Vagina (tissue), 2 donors: ENCODE results near the gene UBR4. TPM values are rescaled to one million over a fixed set of nuclear protein-coding genes. Genes with fewer than 3 reads are reported as not detected.

Experiments used
- DNase-seq, 2 donors: peaks; one replicate each; pipeline ENCODE4 v3.0.0-alpha.2; 2017; ENCODE audit errors: extremely low spot score in 2 of 2
- H3K27ac ChIP-seq: fragments of 200-600 bp; sonication (generic); one replicate; pipeline ENCODE4 v1.5.1; 2019
- H3K27me3 ChIP-seq: fragments of 200-600 bp; sonication (generic); one replicate; pipeline ENCODE4 v1.5.1; 2019
- H3K36me3 ChIP-seq, 2 donors: fragments of 200-600 bp; sonication (generic); one replicate each; pipeline ENCODE4 v1.5.1; 2017 to 2019
- H3K4me1 ChIP-seq: fragments of 200-600 bp; sonication (generic); one replicate; pipeline ENCODE4 v1.5.1; 2019
- H3K4me3 ChIP-seq, 2 donors: fragments of 200-600 bp; sonication (generic); 1 replicate in 1 of 2; 2 replicates in 1 of 2; pipeline ENCODE4 v1.5.1; 2016 to 2019
- H3K9me3 ChIP-seq: fragments of 200-600 bp; sonication (generic); one replicate; pipeline ENCODE4 v1.5.1; 2019
- CTCF ChIP-seq, 3 experiments: fragments of 450-650 bp in 2 of 3; fragments of 200-600 bp in 1 of 3; sonication (generic) in 1 of 3; IDR thresholded peaks; one replicate each; pipeline ENCODE4 v1.5.1; 2017 to 2019; ENCODE audit warnings: antibody characterized with exemption in 3 of 3, mild to moderate bottlenecking in 2 of 3, moderate library complexity in 2 of 3
- POLR2A ChIP-seq, 2 donors: fragments of 450-650 bp; IDR thresholded peaks; one replicate each; pipeline ENCODE4 v1.6.1; 2017; ENCODE audit warnings: antibody characterized with exemption in 2 of 2, mild to moderate bottlenecking in 2 of 2, moderate library complexity in 2 of 2
- POLR2AphosphoS5 ChIP-seq, 2 donors: sonication (generic); formaldehyde crosslinking; IDR thresholded peaks; one replicate each; pipeline ENCODE4 v1.9.0; 2017; ENCODE audit warnings: antibody characterized with exemption in 2 of 2, mild to moderate bottlenecking in 2 of 2, low read depth in 1 of 2; ENCODE audit not compliant: insufficient read depth in 1 of 2
- intact Hi-C: fragments of 100-400 bp; cut with DNase I; formaldehyde crosslinking; loops from one replicate; pipeline ENCODE4 v1.15.1; 2023
- total RNA-seq: library from RNA; depleted of rRNA; stranded (reverse); fragments of >200 nt; gene quantifications from one replicate; pipeline ENCODE4 v1.2.3, GENCODE V29; 2016

Gene UBR4
- total RNA-seq, 1 donor from 2014 or later, result 157 TPM

- intact Hi-C loops, result no loop called here
- Histone ChIP-seq H3K4me1 (no peaks in the 10 kb centered on the region), H3K36me3 (peaks cover 5 to 93% of the 10 kb centered on the region in 2 donors), H3K4me3 (no peak overlapping the region), H3K9me3 (no peaks in the 10 kb centered on the region), H3K27ac (no peak overlapping the region), H3K27me3 (no peaks in the 10 kb centered on the region)
- TF ChIP-seq CTCF (IDR thresholded peaks at IDR 0.05) (no peak), POLR2A (IDR thresholded peaks at IDR 0.05) (no peak), POLR2AphosphoS5 (IDR thresholded peaks at IDR 0.05; ENCODE audit: insufficient read depth in 1 of 2, low read depth in 1 of 2) (no peak)
- no peak for DNase-seq
These were observed 71.0 kb downstream of the UBR4 start for GRCh38 chr1:19138958-19139581.

- TF ChIP-seq POLR2AphosphoS5 (IDR thresholded peaks at IDR 0.05; ENCODE audit: insufficient read depth in 1 of 2, low read depth in 1 of 2) (no peak), CTCF (IDR thresholded peaks at IDR 0.05) (no peak), POLR2A (IDR thresholded peaks at IDR 0.05) (no peak)
- intact Hi-C loops, result no loop called here
- H3K27ac ChIP-seq, result no peak overlapping the region
- H3K4me1 ChIP-seq, result no peaks in the 10 kb centered on the region
- no peaks in the 10 kb centered on the region for H3K9me3 ChIP-seq
- H3K27me3 ChIP-seq, result no peaks in the 10 kb centered on the region
- no peak for DNase-seq
- no peak overlapping the region for H3K4me3 ChIP-seq
- H3K36me3 ChIP-seq, result peaks cover 0 to 93% of the 10 kb centered on the region in 2 donors
These were observed 71.7 kb downstream of the UBR4 start for GRCh38 chr1:19138331-19138730.

GRCh38 chr1:19137158-19137557 lies 72.9 kb downstream of the UBR4 start:
- H3K4me3 ChIP-seq, result no peak overlapping the region
- H3K4me1 ChIP-seq, result no peaks in the 10 kb centered on the region
- DNase-seq, result no peak
- TF ChIP-seq POLR2AphosphoS5 (IDR thresholded peaks at IDR 0.05; ENCODE audit: insufficient read depth in 1 of 2, low read depth in 1 of 2) (no peak), CTCF (IDR thresholded peaks at IDR 0.05) (no peak), POLR2A (IDR thresholded peaks at IDR 0.05) (no peak)
- H3K27ac ChIP-seq, result no peak overlapping the region
- no peaks in the 10 kb centered on the region for H3K27me3 ChIP-seq
- intact Hi-C loops, result no loop called here
- peaks cover 0 to 94% of the 10 kb centered on the region in 2 donors for H3K36me3 ChIP-seq
- H3K9me3 ChIP-seq, result no peaks in the 10 kb centered on the region

- H3K36me3 ChIP-seq, result peaks cover 0 to 93% of the 10 kb centered on the region in 2 donors
- no peaks in the 10 kb centered on the region for H3K27me3 ChIP-seq
- H3K27ac ChIP-seq, result no peak overlapping the region
- H3K4me3 ChIP-seq, result no peak overlapping the region
- H3K4me1 ChIP-seq, result no peaks in the 10 kb centered on the region
- no peaks in the 10 kb centered on the region for H3K9me3 ChIP-seq
- no peak for DNase-seq
- intact Hi-C loops, result no loop called here
- TF ChIP-seq POLR2AphosphoS5 (IDR thresholded peaks at IDR 0.05; ENCODE audit: insufficient read depth in 1 of 2, low read depth in 1 of 2), result no peak
- no peak for TF ChIP-seq CTCF (IDR thresholded peaks at IDR 0.05)
- TF ChIP-seq POLR2A (IDR thresholded peaks at IDR 0.05), result no peak
These were observed 76.7 kb downstream of the UBR4 start for GRCh38 chr1:19133360-19133759.

- Histone ChIP-seq H3K9me3 (no peaks in the 10 kb centered on the region), H3K27ac (no peak overlapping the region), H3K4me1 (no peaks in the 10 kb centered on the region), H3K27me3 (no peaks in the 10 kb centered on the region), H3K4me3 (no peak overlapping the region), H3K36me3 (peaks cover 6 to 98% of the 10 kb centered on the region in 2 donors)
- no peak for DNase-seq
- TF ChIP-seq CTCF (IDR thresholded peaks at IDR 0.05) (no peak), POLR2A (IDR thresholded peaks at IDR 0.05) (no peak), POLR2AphosphoS5 (IDR thresholded peaks at IDR 0.05; ENCODE audit: insufficient read depth in 1 of 2, low read depth in 1 of 2) (no peak)
- intact Hi-C loops, result no loop called here
These were observed 79.6 kb downstream of the UBR4 start for GRCh38 chr1:19130468-19130867.
